Measurements from ENCODE around the gene CCT6A. TPM values are rescaled to one million over a fixed set of nuclear protein-coding genes. Genes with fewer than 3 reads are reported as not detected.
"Not testable (repeated sequence)": the region's sequence is repeated elsewhere in the genome, so short reads cannot be mapped to it uniquely, and the experiment has no call there.

The CCT6A gene
- polyA plus RNA-seq, 1 donor, result 243 TPM

DNA sequence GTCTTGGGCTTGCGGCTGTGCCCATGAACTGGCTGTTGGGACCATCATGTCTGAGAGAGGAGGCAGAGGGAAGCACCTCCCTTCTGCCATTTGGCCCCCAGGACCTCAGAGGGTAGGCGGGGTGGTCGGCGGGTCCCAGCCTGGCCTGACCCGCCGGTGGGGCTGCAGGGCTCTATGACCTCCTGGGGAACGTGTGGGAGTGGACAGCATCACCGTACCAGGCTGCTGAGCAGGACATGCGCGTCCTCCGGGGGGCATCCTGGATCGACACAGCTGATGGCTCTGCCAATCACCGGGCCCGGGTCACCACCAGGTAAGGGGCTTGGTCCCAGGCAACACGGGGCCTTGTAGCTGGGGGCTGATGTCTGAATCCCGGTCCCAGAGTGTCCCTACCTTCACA, 26.6 kb downstream of the CCT6A start:
- peaks cover 43% of the 10 kb centered on the region for H3K36me3 ChIP-seq (ENCODE audit: control insufficient read depth, insufficient read depth, low read length)
- WGBS (ENCODE audit: insufficient coverage, low lambda C conversion rate), result no CpG with 5 or more reads among the region's 16 CpGs
- H3K4me3 ChIP-seq (ENCODE audit: low read length), result no peak overlapping the region

DNA sequence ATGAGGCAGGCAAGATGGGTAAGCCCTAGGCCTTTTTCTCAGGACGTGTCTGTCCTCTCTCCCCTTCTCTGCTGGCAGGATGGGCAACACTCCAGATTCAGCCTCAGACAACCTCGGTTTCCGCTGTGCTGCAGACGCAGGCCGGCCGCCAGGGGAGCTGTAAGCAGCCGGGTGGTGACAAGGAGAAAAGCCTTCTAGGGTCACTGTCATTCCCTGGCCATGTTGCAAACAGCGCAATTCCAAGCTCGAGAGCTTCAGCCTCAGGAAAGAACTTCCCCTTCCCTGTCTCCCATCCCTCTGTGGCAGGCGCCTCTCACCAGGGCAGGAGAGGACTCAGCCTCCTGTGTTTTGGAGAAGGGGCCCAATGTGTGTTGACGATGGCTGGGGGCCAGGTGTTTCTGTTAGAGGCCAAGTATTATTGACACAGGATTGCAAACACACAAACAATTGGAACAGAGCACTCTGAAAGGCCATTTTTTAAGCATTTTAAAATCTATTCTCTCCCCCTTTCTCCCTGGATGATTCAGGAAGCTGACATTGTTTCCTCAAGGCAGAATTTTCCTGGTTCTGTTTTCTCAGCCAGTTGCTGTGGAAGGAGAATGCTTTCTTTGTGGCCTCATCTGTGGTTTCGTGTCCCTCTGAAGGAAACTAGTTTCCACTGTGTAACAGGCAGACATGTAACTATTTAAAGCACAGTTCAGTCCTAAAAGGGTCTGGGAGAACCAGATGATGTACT, 28.1 kb downstream of the CCT6A start:
- Histone ChIP-seq H3K36me3 (ENCODE audit: control insufficient read depth, insufficient read depth, low read length) (peaks cover 49% of the 10 kb centered on the region), H3K27ac (ENCODE audit: low read length) (no peak overlapping the region), H3K4me3 (ENCODE audit: low read length) (no peak overlapping the region), H3K9me3 (ENCODE audit: control insufficient read depth, low read depth, low read length) (no peaks in the 10 kb centered on the region), H3K27me3 (ENCODE audit: control insufficient read depth, insufficient read depth, low read length) (no peaks in the 10 kb centered on the region), H3K4me1 (ENCODE audit: control insufficient read depth, insufficient read depth, low read length) (no peaks in the 10 kb centered on the region)
- no CpG with 5 or more reads among the region's 12 CpGs for WGBS (ENCODE audit: insufficient coverage, low lambda C conversion rate)
- peak in 1 of 2 donors; percentile 25 for DNase-seq

More for the DNA sequence above, 26.6 kb downstream of the CCT6A start:
- no peaks in the 10 kb centered on the region for H3K27me3 ChIP-seq (ENCODE audit: control insufficient read depth, insufficient read depth, low read length)
- H3K9me3 ChIP-seq (ENCODE audit: control insufficient read depth, low read depth, low read length), result no peaks in the 10 kb centered on the region
- peaks cover 3% of the 10 kb centered on the region for H3K4me1 ChIP-seq (ENCODE audit: control insufficient read depth, insufficient read depth, low read length)
- no peak for DNase-seq
- H3K27ac ChIP-seq (ENCODE audit: low read length), result no peak overlapping the region

- H3K4me3 ChIP-seq (ENCODE audit: low read length); H3K9me3 ChIP-seq (ENCODE audit: control insufficient read depth, low read depth, low read length); H3K4me1 ChIP-seq (ENCODE audit: control insufficient read depth, insufficient read depth, low read length); H3K27me3 ChIP-seq (ENCODE audit: control insufficient read depth, insufficient read depth, low read length); DNase-seq; H3K27ac ChIP-seq (ENCODE audit: low read length): not testable (repeated sequence)
- H3K36me3 ChIP-seq (ENCODE audit: control insufficient read depth, insufficient read depth, low read length), result peaks cover 52% of the 10 kb centered on the region
- WGBS (ENCODE audit: insufficient coverage, low lambda C conversion rate), result no CpG with 5 or more reads among the region's 28 CpGs
Measured at GRCh38 chr7:56080726-56081435, 29.3 kb downstream of the CCT6A start.

DNA sequence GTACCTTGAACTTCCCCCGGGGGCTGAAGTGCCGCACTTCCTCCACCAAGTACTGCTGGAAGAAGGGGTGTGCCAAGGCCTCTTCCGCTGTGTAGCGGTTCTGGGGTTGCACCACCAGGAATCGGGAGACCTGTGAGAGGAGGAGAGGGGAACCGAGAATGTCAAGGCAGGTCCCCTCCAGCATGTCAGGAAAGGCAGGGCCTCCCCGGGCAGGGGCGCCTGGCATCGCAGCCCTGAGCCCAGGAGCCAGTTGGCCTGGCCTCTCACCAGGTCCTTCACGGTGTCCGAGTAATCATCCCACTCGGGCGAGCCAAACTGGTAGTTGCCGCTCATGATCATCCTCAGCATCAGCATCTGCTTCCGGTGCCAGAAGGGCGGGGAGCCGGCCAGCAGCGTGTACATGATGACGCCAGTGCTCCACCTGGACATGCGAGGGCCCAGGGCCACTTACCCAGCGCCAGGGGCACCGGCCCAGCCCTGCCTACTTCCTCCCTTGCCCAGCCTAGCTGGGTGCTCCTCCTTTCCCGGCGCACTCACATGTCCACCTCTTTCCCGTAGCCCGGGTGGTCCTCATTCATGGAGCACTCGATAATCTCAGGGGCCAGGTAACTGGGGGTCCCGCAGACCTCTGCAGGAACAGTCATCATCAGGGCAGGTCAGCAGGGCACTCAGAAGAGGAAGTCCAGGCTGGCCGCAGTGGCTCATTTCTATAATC, 30.2 kb downstream of the CCT6A start:
- Histone ChIP-seq H3K27me3 (ENCODE audit: control insufficient read depth, insufficient read depth, low read length) (no peaks in the 10 kb centered on the region), H3K36me3 (ENCODE audit: control insufficient read depth, insufficient read depth, low read length) (peaks cover 49% of the 10 kb centered on the region), H3K27ac (ENCODE audit: low read length) (no peak overlapping the region), H3K4me1 (ENCODE audit: control insufficient read depth, insufficient read depth, low read length) (no peaks in the 10 kb centered on the region), H3K4me3 (ENCODE audit: low read length) (no peak overlapping the region), H3K9me3 (ENCODE audit: control insufficient read depth, low read depth, low read length) (no peaks in the 10 kb centered on the region)
- no CpG with 5 or more reads among the region's 29 CpGs for WGBS (ENCODE audit: insufficient coverage, low lambda C conversion rate)
- no peak for DNase-seq

GRCh38 chr7:56083150-56083785, 31.7 kb downstream of the CCT6A start:
- Histone ChIP-seq H3K27me3 (ENCODE audit: control insufficient read depth, insufficient read depth, low read length) (no peaks in the 10 kb centered on the region), H3K36me3 (ENCODE audit: control insufficient read depth, insufficient read depth, low read length) (peaks cover 45% of the 10 kb centered on the region), H3K27ac (ENCODE audit: low read length) (no peak overlapping the region), H3K4me1 (ENCODE audit: control insufficient read depth, insufficient read depth, low read length) (no peaks in the 10 kb centered on the region), H3K9me3 (ENCODE audit: control insufficient read depth, low read depth, low read length) (no peaks in the 10 kb centered on the region), H3K4me3 (ENCODE audit: low read length) (no peak overlapping the region)
- no peak for DNase-seq
- no CpG with 5 or more reads among the region's 13 CpGs for WGBS (ENCODE audit: insufficient coverage, low lambda C conversion rate)

DNA sequence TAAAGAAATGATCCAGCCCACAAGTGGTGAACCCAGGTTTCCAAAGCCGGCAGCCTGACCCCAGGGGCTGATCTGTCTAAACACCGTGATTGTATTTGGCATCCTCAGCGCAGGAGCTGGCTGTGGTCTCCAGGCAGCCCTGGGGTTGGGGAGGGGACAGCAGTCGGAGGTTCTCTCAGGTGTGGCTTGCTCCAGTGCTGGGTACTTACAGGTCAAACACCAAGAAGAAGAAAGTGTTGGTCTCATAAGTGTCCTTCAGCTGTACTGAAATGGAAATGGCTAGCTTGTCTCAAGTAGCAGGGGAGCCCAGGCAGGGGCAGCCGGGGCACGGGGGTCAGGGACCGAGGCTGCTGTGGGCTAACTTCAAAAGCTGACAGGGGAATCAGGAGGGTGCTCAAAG, 35.2 kb downstream of the CCT6A start:
- no peak for DNase-seq
- Histone ChIP-seq H3K27me3 (ENCODE audit: control insufficient read depth, insufficient read depth, low read length) (no peaks in the 10 kb centered on the region), H3K27ac (ENCODE audit: low read length) (no peak overlapping the region), H3K4me1 (ENCODE audit: control insufficient read depth, insufficient read depth, low read length) (no peaks in the 10 kb centered on the region), H3K4me3 (ENCODE audit: low read length) (no peak overlapping the region), H3K9me3 (ENCODE audit: control insufficient read depth, low read depth, low read length) (no peaks in the 10 kb centered on the region), H3K36me3 (ENCODE audit: control insufficient read depth, insufficient read depth, low read length) (peaks cover 23% of the 10 kb centered on the region)
- no CpG with 5 or more reads among the region's 7 CpGs for WGBS (ENCODE audit: insufficient coverage, low lambda C conversion rate)

DNA sequence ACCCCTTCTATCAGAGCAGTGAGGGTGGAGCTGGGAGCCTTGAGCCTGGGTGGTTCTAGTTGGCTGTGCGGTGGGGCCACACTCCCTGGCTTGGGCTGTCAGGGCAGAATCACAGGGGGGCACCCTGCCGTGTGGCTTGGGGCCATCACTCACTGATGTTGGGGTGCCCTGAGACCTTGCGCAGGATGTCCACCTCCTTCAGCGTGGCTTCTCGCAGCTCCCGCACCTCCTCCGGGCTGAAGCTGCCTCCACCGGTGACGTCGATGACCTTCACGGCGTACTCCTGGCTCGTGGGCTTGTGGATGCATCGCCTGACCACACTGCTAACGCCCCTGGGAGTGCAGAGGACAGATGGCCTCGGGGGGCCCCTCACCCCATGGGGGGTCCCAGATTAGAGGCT, 35.9 kb downstream of the CCT6A start:
- H3K27me3 ChIP-seq (ENCODE audit: control insufficient read depth, insufficient read depth, low read length), result no peaks in the 10 kb centered on the region
- peaks cover 21% of the 10 kb centered on the region for H3K36me3 ChIP-seq (ENCODE audit: control insufficient read depth, insufficient read depth, low read length)
- no peak overlapping the region for H3K27ac ChIP-seq (ENCODE audit: low read length)
- WGBS (ENCODE audit: insufficient coverage, low lambda C conversion rate), result no CpG with 5 or more reads among the region's 16 CpGs
- H3K4me3 ChIP-seq (ENCODE audit: low read length), result no peak overlapping the region
- H3K9me3 ChIP-seq (ENCODE audit: control insufficient read depth, low read depth, low read length), result no peaks in the 10 kb centered on the region
- DNase-seq, result no peak
- no peaks in the 10 kb centered on the region for H3K4me1 ChIP-seq (ENCODE audit: control insufficient read depth, insufficient read depth, low read length)

DNA sequence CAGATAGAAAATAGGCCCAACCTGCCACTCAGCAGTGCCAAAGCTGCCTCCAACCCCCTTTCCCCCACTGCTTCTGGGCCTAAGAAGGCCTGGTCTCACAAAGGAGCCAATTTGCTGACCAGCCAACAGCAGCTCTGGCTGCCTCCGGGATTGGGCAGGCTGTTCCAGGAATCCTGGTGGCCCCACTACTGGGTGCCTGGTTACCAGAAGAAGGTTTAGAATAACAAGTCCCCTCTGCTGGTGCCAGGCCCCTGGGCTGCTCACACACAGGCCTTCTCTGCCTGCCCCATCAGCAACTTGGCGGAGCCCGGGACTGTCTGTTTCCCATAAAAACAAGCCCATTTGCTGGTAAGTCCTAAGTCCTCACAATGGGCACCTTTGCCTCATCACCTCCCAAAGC, 40.0 kb downstream of the CCT6A start:
- peaks cover 11% of the 10 kb centered on the region for H3K36me3 ChIP-seq (ENCODE audit: control insufficient read depth, insufficient read depth, low read length)
- H3K4me3 ChIP-seq (ENCODE audit: low read length), result no peak overlapping the region
- no peaks in the 10 kb centered on the region for H3K9me3 ChIP-seq (ENCODE audit: control insufficient read depth, low read depth, low read length)
- no CpG with 5 or more reads among the region's 3 CpGs for WGBS (ENCODE audit: insufficient coverage, low lambda C conversion rate)
- H3K27me3 ChIP-seq (ENCODE audit: control insufficient read depth, insufficient read depth, low read length), result no peaks in the 10 kb centered on the region
- DNase-seq, result no peak
- H3K27ac ChIP-seq (ENCODE audit: low read length), result no peak overlapping the region
- no peaks in the 10 kb centered on the region for H3K4me1 ChIP-seq (ENCODE audit: control insufficient read depth, insufficient read depth, low read length)

DNA sequence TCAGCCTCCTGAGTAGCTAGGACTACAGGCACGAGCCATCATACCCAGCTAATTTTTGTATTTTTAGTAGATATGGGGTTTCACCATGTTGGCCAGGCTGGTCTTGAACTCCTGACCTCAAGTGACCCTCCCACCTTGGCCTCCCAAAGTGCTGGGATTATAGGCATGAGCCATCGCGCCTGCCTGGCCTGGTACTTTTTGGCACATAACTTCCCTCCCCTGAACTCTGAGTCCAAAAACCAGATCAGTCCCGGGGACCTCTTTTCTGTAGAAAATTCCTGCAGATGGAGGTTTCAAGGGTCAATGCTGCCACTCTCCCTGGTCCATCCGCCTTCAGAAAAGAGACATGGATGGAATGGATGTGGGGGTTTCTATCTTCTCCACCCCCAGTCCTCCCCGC, 40.8 kb downstream of the CCT6A start:
- not testable (repeated sequence) for DNase-seq; H3K36me3 ChIP-seq (ENCODE audit: control insufficient read depth, insufficient read depth, low read length); H3K27ac ChIP-seq (ENCODE audit: low read length); H3K9me3 ChIP-seq (ENCODE audit: control insufficient read depth, low read depth, low read length); H3K4me1 ChIP-seq (ENCODE audit: control insufficient read depth, insufficient read depth, low read length); H3K4me3 ChIP-seq (ENCODE audit: low read length); H3K27me3 ChIP-seq (ENCODE audit: control insufficient read depth, insufficient read depth, low read length)
- WGBS (ENCODE audit: insufficient coverage, low lambda C conversion rate), result no CpG with 5 or more reads among the region's 6 CpGs

- H3K27ac ChIP-seq (ENCODE audit: low read length), result no peak within 1 kb of the TSS
- no peaks in the 10 kb centered on the region for H3K27me3 ChIP-seq (ENCODE audit: control insufficient read depth, insufficient read depth, low read length)
- H3K9me3 ChIP-seq (ENCODE audit: control insufficient read depth, low read depth, low read length), result no peaks in the 10 kb centered on the region
- no peak within 1 kb of the TSS for H3K4me3 ChIP-seq (ENCODE audit: low read length)
- peaks cover 5% of the 10 kb centered on the region for H3K36me3 ChIP-seq (ENCODE audit: control insufficient read depth, insufficient read depth, low read length)
- WGBS (ENCODE audit: insufficient coverage, low lambda C conversion rate), result no CpG with 5 or more reads among the region's 19 CpGs
- peak in 1 of 2 donors; percentile 31 for DNase-seq
- H3K4me1 ChIP-seq (ENCODE audit: control insufficient read depth, insufficient read depth, low read length), result no peaks in the 10 kb centered on the region
Measured at GRCh38 chr7:56092789-56093531, 41.4 kb downstream of the CCT6A start, which contains the start of gene PHKG1. Gene PHKG1 (minus strand): TSS chr7:56092952. CDS start chr7:56088941, 4,011 bp downstream.
